Measurements from ENCODE around the gene TRRAP. TPM values are rescaled to one million over a fixed set of nuclear protein-coding genes. Genes with fewer than 3 reads are reported as not detected.

The TRRAP gene
- polyA plus RNA-seq, 1 donor (not counting 4 experiments of a cell fraction or from before 2014, with no cell fraction given) = 6.1 TPM

DNA sequence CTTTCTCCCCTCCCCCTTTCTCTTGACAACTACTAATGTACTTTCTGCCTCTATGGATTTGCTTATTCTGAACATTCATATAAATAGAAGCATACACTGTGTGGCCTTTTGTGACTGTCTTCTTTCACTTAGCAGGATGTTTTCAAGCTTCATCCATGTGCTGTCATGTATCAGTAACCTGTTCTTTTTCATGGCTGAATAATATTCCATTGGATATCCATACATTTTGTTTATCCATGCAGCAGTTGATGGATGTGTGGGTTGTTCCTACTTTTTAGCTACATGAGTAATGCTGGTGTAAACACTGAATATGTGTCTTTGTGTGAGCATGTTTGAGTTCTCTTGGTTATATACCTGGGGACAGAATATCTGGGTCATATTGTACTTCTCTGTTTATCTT, 107.6 kb downstream of the TRRAP start:
- no peak overlapping the region for H3K9ac ChIP-seq (ENCODE audit: control insufficient read depth, extremely low read depth, insufficient read depth, low read length)
- dilution Hi-C loops (cut with MboI; ENCODE audit: extremely low pct_ligation_motif_present, low sequenced_read_pairs) = no loop called here
- no peak overlapping the region for H3K4me2 ChIP-seq (ENCODE audit: control insufficient read depth, extremely low read depth, insufficient read depth, low read depth, low read length)
- H3K9me3 ChIP-seq (ENCODE audit: control insufficient read depth, low read depth, low read length) = no peaks in the 10 kb centered on the region
- H3K4me3 ChIP-seq (ENCODE audit: control insufficient read depth in 2 of 3, extremely low read depth in 1 of 3, insufficient read depth in 2 of 3, low read depth in 1 of 3, low read length in 3 of 3) = no peak overlapping the region
- H3K9me1 ChIP-seq (ENCODE audit: control insufficient read depth, extremely low read depth, insufficient read depth, low read length) = no peaks in the 10 kb centered on the region
- no peaks in the 10 kb centered on the region for H3K27me3 ChIP-seq (ENCODE audit: control insufficient read depth, extremely low read depth, insufficient read depth, low read length)
- H4K20me1 ChIP-seq (ENCODE audit: control insufficient read depth, extremely low read depth, insufficient read depth, low read length) = no peaks in the 10 kb centered on the region
- peak; percentile 9 for FAIRE-seq
- no peak overlapping the region for H3K27ac ChIP-seq (ENCODE audit: control insufficient read depth, insufficient read depth, low read length)
- no peaks in the 10 kb centered on the region for H3K4me1 ChIP-seq (ENCODE audit: control insufficient read depth, extremely low read depth, insufficient read depth, low read length)
- H2AFZ ChIP-seq (ENCODE audit: control insufficient read depth, low read length) = no peak overlapping the region
- peaks cover 27 to 50% of the 10 kb centered on the region in 2 experiments for H3K36me3 ChIP-seq (ENCODE audit: control insufficient read depth in 2 of 2, extremely low read depth in 1 of 2, insufficient read depth in 2 of 2, low read length in 2 of 2)
- no peak for DNase-seq (ENCODE audit: low read depth, low spot score)
- no peak for TF ChIP-seq EZH2 (IDR thresholded peaks at IDR 0.05; ENCODE audit: low read length)
- TF ChIP-seq, protein P1, sequence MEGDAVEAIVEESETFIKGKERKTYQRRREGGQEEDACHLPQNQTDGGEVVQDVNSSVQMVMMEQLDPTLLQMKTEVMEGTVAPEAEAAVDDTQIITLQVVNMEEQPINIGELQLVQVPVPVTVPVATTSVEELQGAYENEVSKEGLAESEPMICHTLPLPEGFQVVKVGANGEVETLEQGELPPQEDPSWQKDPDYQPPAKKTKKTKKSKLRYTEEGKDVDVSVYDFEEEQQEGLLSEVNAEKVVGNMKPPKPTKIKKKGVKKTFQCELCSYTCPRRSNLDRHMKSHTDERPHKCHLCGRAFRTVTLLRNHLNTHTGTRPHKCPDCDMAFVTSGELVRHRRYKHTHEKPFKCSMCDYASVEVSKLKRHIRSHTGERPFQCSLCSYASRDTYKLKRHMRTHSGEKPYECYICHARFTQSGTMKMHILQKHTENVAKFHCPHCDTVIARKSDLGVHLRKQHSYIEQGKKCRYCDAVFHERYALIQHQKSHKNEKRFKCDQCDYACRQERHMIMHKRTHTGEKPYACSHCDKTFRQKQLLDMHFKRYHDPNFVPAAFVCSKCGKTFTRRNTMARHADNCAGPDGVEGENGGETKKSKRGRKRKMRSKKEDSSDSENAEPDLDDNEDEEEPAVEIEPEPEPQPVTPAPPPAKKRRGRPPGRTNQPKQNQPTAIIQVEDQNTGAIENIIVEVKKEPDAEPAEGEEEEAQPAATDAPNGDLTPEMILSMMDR (optimal IDR thresholded peaks at IDR 0.05 in 1 of 3, IDR thresholded peaks at IDR 0.05 in 1 of 3, conservative IDR thresholded peaks at IDR 0.05 in 1 of 3; ENCODE audit: extremely low read depth in 1 of 3, insufficient read depth in 2 of 3, low read length in 3 of 3) = no peak
- no peaks in the 10 kb centered on the region for H3K79me2 ChIP-seq (ENCODE audit: control insufficient read depth, insufficient read depth, low read length)

DNA sequence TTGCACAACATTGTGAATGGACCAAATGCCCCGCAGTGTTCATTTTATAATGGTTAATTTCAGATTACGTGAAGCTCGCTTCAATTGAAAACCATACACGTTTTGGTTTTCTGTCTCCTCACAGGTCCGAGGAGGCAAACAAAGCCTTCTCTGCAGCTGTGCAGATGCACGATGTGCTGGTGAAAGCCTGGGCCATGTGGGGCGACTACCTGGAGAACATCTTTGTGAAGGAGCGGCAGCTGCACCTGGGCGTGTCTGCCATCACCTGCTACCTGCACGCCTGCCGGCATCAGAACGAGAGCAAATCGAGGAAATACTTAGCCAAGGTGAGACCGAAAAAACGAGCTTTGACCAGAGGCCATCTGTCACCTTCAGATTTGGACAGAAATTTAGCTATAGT, 110.3 kb downstream of the TRRAP start:
- Histone ChIP-seq H4K20me1 (ENCODE audit: control insufficient read depth, extremely low read depth, insufficient read depth, low read length) (no peaks in the 10 kb centered on the region), H3K4me1 (ENCODE audit: control insufficient read depth, extremely low read depth, insufficient read depth, low read length) (no peaks in the 10 kb centered on the region), H3K36me3 (ENCODE audit: control insufficient read depth in 2 of 2, extremely low read depth in 1 of 2, insufficient read depth in 2 of 2, low read length in 2 of 2) (peaks cover 26 to 47% of the 10 kb centered on the region in 2 experiments), H3K79me2 (ENCODE audit: control insufficient read depth, insufficient read depth, low read length) (no peaks in the 10 kb centered on the region), H3K27ac (ENCODE audit: control insufficient read depth, insufficient read depth, low read length) (no peak overlapping the region), H3K9ac (ENCODE audit: control insufficient read depth, extremely low read depth, insufficient read depth, low read length) (no peak overlapping the region), H3K9me1 (ENCODE audit: control insufficient read depth, extremely low read depth, insufficient read depth, low read length) (no peaks in the 10 kb centered on the region), H2AFZ (ENCODE audit: control insufficient read depth, low read length) (no peak overlapping the region), H3K27me3 (ENCODE audit: control insufficient read depth, extremely low read depth, insufficient read depth, low read length) (no peaks in the 10 kb centered on the region), H3K4me2 (ENCODE audit: control insufficient read depth, extremely low read depth, insufficient read depth, low read depth, low read length) (no peak overlapping the region), H3K9me3 (ENCODE audit: control insufficient read depth, low read depth, low read length) (no peaks in the 10 kb centered on the region), H3K4me3 (ENCODE audit: control insufficient read depth in 2 of 3, extremely low read depth in 1 of 3, insufficient read depth in 2 of 3, low read depth in 1 of 3, low read length in 3 of 3) (no peak overlapping the region)
- DNase-seq (ENCODE audit: low read depth, low spot score) (no peak), FAIRE-seq (no peak)
- TF ChIP-seq EZH2 (IDR thresholded peaks at IDR 0.05; ENCODE audit: low read length) = no peak
- TF ChIP-seq, protein P1 (optimal IDR thresholded peaks at IDR 0.05 in 1 of 3, IDR thresholded peaks at IDR 0.05 in 1 of 3, conservative IDR thresholded peaks at IDR 0.05 in 1 of 3; ENCODE audit: extremely low read depth in 1 of 3, insufficient read depth in 2 of 3, low read length in 3 of 3) = no peak
- dilution Hi-C loops (cut with MboI; ENCODE audit: extremely low pct_ligation_motif_present, low sequenced_read_pairs) = no loop called here
